EH (cell line): ENCODE data around the gene DMGDH.

Experiments
- DNase-seq: peaks from one replicate; pipeline ENCODE4 v3.0.0-alpha.2; 2015; ENCODE audit warnings: low read depth

DMGDH gene

DNA sequence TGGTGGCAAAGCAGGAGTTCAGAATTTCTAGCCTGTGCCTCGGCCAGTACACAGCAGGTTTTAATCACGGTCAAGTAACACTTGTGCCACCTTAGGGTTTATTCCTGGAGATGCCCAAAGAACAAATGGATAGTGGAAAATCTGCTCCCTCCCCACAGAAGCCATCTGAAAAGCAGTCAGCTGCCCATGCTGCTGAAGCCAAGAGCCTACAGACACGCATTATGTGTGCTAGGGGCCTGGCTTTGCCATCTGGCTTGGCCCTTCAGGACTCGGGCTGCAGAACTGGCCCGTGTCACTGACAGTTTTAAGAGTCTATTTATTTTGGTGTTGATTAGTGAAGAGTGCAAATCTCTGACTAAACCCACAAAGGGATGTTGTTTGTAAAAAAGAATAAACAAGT, 95.5 kb downstream of the DMGDH start:
- no peak for DNase-seq

DNA sequence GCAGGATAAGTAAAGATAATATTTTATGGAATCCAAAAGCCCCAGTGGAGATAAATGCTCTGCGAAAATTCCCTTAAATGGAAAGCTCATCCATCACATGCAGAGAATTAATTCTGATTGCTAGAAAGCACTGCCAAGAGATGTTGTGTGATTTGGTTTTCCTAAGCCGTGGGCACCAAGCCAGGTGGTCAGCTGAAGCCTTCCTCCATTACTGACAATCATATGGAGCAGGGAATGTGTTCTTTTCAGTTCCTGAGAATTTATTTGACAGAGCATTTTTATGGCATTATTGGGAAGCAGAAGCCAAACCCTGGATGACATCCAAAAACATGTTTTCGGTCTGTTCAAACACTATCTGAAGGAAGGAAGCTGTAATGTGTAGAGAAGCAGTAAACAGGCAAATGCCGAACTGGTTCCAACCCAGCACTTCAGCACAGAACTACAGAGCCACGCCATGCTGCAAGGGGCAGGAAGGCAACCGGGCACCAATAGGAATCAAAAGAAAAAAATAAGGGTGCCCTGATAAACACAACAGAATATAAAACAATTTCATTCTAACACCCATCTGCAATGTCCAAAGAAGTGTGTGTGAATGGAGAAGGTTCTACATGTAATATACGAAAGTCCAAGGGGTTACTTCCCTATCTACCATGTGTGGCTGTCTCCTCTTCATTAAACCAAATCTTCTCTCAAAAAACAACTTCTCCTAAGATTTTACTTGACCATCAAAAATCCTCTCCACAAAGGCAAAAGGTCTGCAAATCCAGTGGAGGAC, 96.6 kb downstream of the DMGDH start:
- DNase-seq, result peak; percentile 76

DNA sequence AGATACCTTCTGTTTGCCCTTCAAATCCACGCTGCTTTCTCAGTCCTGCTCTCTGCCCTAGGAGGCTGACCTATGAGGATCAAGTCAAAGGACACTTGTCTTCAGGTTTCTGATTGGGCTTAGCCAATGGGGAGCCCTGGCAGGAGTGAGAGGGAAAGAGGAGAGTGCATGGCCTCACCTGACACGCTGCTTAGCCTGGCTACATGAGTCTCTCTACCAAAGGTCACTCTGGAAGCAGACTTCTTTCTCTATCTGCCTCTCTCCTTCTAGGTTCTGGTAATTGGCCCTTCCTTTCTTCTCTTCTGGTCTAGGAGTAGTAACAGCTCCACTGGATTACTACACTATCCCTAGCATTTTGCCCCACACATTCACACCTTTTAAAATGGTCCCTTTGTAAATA, 97.5 kb downstream of the DMGDH start:
- no peak for DNase-seq

DNA sequence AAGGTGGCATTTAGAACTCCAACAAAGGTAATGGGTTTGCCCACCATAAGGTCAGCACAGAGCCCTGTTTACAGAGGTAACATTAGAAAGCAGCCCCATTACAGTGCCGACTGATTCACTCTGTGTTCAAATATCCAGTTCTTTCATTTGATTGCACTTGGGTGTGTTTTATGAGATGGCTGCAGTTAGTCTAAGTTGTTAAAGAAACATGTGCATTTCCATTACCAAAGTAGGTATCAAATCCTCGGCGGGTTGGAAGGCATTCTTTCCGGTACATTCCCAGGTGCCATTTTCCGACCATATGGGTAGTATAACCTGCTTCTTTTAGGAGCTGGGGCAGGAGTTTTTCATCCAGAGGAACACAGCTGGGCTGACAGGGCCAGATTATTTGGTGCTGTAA, 100.7 kb downstream of the DMGDH start:
- DNase-seq, result no peak

DNA sequence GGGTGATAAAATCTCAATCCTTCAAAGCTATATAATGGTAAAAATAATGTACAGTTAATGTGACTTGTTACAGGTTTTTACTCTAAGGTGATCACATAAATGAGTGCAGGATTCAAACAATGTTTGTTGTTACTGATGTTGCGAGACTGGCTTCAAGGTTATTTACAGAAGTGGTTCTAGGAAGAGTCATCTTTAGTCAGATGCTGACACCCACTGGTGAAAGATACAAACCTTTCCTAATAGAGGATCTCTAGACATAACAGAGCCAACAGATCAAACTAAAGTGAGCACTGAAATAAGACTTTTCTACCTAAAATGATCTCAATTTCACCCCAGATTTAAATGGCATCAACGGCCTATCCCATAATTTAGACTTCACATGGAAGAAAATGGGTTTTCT, 104.6 kb downstream of the DMGDH start:
- DNase-seq, result peak; percentile 74

DNA sequence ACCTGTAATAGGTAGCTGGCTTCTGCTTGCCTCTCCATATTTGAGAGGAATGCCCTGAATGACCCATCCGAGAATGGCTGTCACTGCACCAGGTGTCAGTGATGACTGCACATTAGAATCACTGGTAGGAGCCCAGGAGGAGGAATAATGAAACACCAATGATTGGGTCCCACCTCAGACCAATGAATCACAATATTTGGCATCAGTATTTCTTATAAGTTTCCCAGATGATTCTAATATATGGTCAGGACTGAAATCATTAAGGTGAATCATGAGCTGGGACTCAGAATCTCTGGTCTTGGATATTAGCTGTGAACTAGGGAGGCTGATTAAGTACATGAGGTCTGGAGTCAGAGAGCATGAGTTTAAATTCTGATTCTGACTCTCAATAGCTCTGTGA, 107.7 kb downstream of the DMGDH start:
- DNase-seq, result no peak

DNA sequence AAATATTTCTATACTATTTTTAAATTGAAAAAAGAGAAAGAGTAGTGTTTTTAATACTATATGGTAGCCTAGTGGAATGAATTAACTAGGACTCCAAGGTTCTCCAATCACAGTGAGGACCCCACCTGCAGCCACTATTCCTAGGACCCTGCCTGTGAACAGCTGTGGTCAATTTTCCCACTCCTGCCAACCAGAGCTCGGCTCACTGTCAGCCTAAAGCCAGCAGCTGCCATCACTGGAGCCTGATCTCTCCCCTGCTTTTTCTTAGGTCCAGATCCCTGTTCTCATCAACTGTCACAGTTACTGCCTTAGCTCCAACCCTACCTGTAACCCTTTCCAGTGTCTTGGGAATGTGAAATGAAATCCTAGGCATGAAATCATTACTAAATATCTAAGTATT, 109.7 kb downstream of the DMGDH start:
- DNase-seq, result no peak

DNA sequence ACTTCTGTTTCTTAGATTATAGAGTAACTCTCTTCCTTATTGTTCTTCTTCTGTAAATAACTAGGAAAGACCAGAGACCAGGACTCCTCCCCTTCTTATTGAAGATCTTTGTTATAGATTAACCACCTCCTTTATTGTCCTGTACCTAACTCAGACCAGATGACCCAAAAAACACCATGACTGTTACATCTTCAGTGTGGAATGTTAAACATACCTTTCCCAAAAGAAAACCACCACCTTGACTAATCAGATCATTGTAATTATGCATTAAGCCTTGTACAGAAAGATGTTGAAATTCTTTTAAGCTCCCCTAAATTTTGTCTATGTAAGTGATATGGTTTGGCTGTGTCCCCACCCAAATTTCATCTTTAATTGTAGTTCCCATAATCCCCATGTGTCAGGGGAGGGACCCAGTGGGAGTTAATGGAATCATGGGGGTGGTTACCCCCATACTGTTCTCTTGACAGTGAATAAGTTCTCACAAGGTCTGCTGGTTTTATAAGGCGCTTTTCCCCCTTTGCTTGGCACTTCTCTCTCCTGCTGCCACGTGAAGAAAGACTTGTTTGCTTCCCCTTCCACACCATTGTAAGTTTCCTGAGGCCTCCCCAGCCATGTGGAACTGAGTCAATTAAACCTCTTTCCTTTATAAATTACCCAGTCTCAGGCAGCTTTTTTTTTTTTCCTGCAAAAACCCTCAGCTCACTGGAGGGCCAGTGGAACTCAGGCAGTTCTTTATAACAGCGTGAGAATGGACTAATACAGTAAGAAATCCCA, 110.6 kb downstream of the DMGDH start:
- DNase-seq, result no peak

DNA sequence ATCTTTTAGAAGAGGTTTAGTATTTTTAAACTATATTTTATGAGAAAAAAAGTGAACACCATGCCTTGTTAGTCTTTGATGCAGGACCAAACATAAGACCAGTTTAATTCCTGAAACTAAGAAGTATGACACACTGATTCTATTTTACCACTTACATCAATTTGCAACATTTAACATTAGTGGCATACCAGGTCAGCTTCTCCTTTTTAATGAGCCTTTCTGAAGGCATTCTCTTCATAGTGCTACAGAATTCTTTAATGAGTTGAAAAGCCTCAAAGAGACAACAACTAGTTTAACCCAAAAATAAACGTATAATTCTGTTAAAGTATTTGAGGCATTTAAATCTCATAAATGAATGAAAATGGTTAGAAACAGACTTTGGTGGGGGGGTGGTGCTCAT, 112.6 kb downstream of the DMGDH start:
- peak; percentile 66 for DNase-seq

DNA sequence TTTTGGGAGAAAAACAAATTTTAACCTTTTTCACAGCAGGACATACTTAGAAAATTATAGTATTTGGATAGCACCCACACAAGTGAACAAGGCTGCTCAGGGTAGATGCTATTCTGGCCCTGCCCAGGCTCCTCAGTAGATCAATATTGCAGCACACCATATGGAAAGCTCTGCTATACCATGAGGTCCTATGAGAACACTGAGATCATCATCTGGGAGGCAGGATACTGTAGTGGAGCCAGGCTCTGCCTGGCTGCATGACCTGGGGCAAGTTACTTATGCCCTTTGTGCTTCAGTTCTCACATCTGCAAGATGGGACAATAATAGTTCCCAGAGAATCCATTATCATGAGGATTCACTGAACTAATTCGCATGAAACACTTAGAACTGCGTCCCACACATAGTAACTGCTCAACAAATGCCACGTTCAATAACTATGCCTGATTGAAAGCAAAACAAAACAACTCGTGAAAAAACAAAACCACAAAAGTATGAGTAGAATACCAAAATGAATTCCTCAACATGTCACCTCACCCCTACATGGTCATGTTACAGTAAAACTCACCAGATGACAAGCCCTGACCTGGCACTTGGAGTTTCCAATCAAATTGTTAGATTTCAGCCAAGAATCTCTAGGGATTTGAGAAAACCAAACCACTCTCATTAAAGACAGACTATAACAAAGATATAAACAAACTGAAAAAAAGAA, 116.2 kb downstream of the DMGDH start:
- DNase-seq, result peak; percentile 73
